ENCODE data around the gene TAGLN3. TPM values are rescaled to one million over a fixed set of nuclear protein-coding genes. Genes with fewer than 3 reads are reported as not detected.
A peak's percentile ranks its signal among the peaks of the same experiment; 100 is the strongest.

TAGLN3 gene
- total RNA-seq, 1 experiment from 2014 or later = 0.37 TPM

DNA sequence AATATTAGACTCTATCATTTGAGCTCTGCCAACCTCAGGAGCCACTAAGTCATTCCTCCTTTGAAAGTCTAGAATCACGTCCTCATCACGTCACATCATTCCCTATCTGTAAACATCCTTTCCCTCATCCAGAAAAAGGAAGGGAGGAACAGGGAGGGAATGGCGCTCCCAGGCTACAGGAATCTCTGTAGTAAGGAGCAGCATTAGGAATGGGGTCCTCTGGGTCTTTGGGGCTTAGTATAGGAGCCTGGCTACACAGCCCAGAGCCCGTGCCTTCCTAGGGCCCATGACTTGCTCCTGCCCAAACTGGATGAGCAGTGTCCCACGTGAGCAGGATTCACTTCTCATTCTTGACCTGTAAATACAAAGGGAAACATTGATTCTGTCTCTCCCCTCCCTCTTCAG, 1.6 kb downstream of the TAGLN3 start:
- ChIA-PET CTCF (no interaction called here), POLR2A (ENCODE audit: low non-redundant PET) (no interaction called here)
- intact Hi-C loops (cut with micrococcal nuclease; ENCODE audit: unreplicated experiment) = no loop called here
- H3K27me3 ChIP-seq (replicated peaks; ENCODE audit: insufficient read depth, low read depth, low read length, poor library complexity) = no peaks in the 10 kb centered on the region
- H3K4me1 ChIP-seq (ENCODE audit: insufficient read depth, low read length, poor library complexity, severe bottlenecking) = peaks cover 3% of the 10 kb centered on the region
- no peaks in the 10 kb centered on the region for H3K36me3 ChIP-seq (ENCODE audit: insufficient read depth, low read length, poor library complexity, severe bottlenecking)
- H3K9me3 ChIP-seq (ENCODE audit: low read depth, low read length, poor library complexity, severe bottlenecking) = no peaks in the 10 kb centered on the region
- TF ChIP-seq, protein P1, sequence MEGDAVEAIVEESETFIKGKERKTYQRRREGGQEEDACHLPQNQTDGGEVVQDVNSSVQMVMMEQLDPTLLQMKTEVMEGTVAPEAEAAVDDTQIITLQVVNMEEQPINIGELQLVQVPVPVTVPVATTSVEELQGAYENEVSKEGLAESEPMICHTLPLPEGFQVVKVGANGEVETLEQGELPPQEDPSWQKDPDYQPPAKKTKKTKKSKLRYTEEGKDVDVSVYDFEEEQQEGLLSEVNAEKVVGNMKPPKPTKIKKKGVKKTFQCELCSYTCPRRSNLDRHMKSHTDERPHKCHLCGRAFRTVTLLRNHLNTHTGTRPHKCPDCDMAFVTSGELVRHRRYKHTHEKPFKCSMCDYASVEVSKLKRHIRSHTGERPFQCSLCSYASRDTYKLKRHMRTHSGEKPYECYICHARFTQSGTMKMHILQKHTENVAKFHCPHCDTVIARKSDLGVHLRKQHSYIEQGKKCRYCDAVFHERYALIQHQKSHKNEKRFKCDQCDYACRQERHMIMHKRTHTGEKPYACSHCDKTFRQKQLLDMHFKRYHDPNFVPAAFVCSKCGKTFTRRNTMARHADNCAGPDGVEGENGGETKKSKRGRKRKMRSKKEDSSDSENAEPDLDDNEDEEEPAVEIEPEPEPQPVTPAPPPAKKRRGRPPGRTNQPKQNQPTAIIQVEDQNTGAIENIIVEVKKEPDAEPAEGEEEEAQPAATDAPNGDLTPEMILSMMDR (conservative IDR thresholded peaks at IDR 0.05; ENCODE audit: low read depth, low read length) = no peak
- no peak for TF ChIP-seq EZH2 (IDR thresholded peaks at IDR 0.05; ENCODE audit: borderline replicate concordance, low read depth, low read length, poor library complexity, severe bottlenecking)
- H3K4me3 ChIP-seq (ENCODE audit: low read depth, low read length, poor library complexity, severe bottlenecking) = no peak overlapping the region
- DNase-seq (ENCODE audit: low spot score) = no peak
- no TSS peak for BruUV-seq (replicated peaks)
- H3K27ac ChIP-seq (ENCODE audit: low read depth, low read length, poor library complexity, severe bottlenecking) = no peak overlapping the region

DNA sequence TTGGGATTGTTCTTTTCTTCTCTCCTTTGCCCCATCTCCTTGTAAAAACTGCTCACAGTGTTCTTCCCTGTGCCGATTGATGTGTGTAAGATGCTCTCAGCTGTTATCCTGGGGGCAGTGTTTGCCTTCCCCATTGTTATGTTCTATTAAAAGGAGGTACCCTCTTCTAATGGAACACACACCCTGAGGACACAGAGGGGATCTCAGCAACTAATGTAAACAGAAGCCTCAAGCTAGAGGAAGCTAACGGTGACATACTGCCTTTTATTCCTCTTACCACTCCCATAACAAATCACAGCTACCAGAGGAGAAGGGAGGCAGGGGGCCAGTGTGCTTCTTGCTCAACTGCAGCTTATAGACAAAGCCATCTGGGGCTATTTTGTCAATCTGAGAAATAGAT, 2.2 kb downstream of the TAGLN3 start:
- BruUV-seq (replicated peaks) = no TSS peak
- H3K36me3 ChIP-seq (ENCODE audit: insufficient read depth, low read length, poor library complexity, severe bottlenecking) = no peaks in the 10 kb centered on the region

DNA sequence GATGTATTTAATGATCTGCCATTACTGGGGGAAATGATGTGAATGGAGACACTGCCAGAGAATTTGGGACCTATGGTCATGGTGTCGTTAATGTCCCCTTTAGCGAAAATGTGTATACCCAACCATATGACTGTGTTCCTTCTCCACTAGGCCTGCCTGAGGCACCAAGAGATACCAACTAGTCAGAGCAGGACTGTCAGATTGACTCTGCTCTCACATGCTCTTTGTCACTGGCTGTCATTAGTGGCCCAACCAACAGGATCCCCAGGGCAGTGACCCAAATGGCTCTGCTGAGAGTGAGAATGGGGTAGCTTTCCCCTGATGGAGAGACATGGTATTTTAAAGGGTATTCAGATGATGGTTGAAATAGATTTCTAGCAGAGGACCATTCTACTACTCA, 2.8 kb downstream of the TAGLN3 start:
- H3K27me3 ChIP-seq (replicated peaks; ENCODE audit: insufficient read depth, low read depth, low read length, poor library complexity) = no peaks in the 10 kb centered on the region
- no TSS peak for BruUV-seq (replicated peaks)
- H3K9me3 ChIP-seq (ENCODE audit: low read depth, low read length, poor library complexity, severe bottlenecking) = no peaks in the 10 kb centered on the region
- no peaks in the 10 kb centered on the region for H3K36me3 ChIP-seq (ENCODE audit: insufficient read depth, low read length, poor library complexity, severe bottlenecking)
- DNase-seq (ENCODE audit: low spot score) = no peak
- intact Hi-C loops (cut with micrococcal nuclease; ENCODE audit: unreplicated experiment) = no loop called here
- ChIA-PET POLR2A (ENCODE audit: low non-redundant PET) (no interaction called here), CTCF (interaction anchor here (1.2 to 1.9 kb wide), 2 partner anchors 12 kb away, joined by 3 to 6 read pairs; no protein-coding TSS in a partner anchor)
- H3K4me3 ChIP-seq (ENCODE audit: low read depth, low read length, poor library complexity, severe bottlenecking) = no peak overlapping the region
- peaks cover 3% of the 10 kb centered on the region for H3K4me1 ChIP-seq (ENCODE audit: insufficient read depth, low read length, poor library complexity, severe bottlenecking)
- H3K27ac ChIP-seq (ENCODE audit: low read depth, low read length, poor library complexity, severe bottlenecking) = no peak overlapping the region
- TF ChIP-seq EZH2 (IDR thresholded peaks at IDR 0.05; ENCODE audit: borderline replicate concordance, low read depth, low read length, poor library complexity, severe bottlenecking) = no peak
- TF ChIP-seq, protein P1 (conservative IDR thresholded peaks at IDR 0.05; ENCODE audit: low read depth, low read length) = no peak

More for the DNA sequence above, 2.2 kb downstream of the TAGLN3 start:
- peaks cover 3% of the 10 kb centered on the region for H3K4me1 ChIP-seq (ENCODE audit: insufficient read depth, low read length, poor library complexity, severe bottlenecking)
- intact Hi-C loops (cut with micrococcal nuclease; ENCODE audit: unreplicated experiment) = no loop called here
- H3K9me3 ChIP-seq (ENCODE audit: low read depth, low read length, poor library complexity, severe bottlenecking) = no peaks in the 10 kb centered on the region
- ChIA-PET POLR2A (ENCODE audit: low non-redundant PET) (no interaction called here), CTCF (interaction anchor here (1.9 kb wide), 1 partner anchor 12 kb away, joined by 6 read pairs; no protein-coding TSS in a partner anchor)
- H3K27ac ChIP-seq (ENCODE audit: low read depth, low read length, poor library complexity, severe bottlenecking) = no peak overlapping the region
- no peak for TF ChIP-seq EZH2 (IDR thresholded peaks at IDR 0.05; ENCODE audit: borderline replicate concordance, low read depth, low read length, poor library complexity, severe bottlenecking)
- TF ChIP-seq, protein P1 (conservative IDR thresholded peaks at IDR 0.05; ENCODE audit: low read depth, low read length) = no peak
- H3K27me3 ChIP-seq (replicated peaks; ENCODE audit: insufficient read depth, low read depth, low read length, poor library complexity) = no peaks in the 10 kb centered on the region
- peak; percentile 17 for DNase-seq (ENCODE audit: low spot score)
- H3K4me3 ChIP-seq (ENCODE audit: low read depth, low read length, poor library complexity, severe bottlenecking) = no peak overlapping the region
